MM.1S (cell line): ENCODE data around the gene DUOXA1.

Source experiments
- EZH2 ChIP-seq: fragments of 300-600 bp; sonication (generic); optimal IDR thresholded peaks from 2 replicates; pipeline ENCODE3; 2017; ENCODE audit warnings: low read depth, mild to moderate bottlenecking, antibody characterized with exemption, low read length, mixed read lengths
- TF ChIP-seq, protein P1 (sequence below): fragments of 300-600 bp; sonication (generic); IDR thresholded peaks from 2 replicates; pipeline ENCODE4 v1.5.1; 2016; ENCODE audit warnings: antibody characterized with exemption, low read length, mixed read lengths

DNA sequence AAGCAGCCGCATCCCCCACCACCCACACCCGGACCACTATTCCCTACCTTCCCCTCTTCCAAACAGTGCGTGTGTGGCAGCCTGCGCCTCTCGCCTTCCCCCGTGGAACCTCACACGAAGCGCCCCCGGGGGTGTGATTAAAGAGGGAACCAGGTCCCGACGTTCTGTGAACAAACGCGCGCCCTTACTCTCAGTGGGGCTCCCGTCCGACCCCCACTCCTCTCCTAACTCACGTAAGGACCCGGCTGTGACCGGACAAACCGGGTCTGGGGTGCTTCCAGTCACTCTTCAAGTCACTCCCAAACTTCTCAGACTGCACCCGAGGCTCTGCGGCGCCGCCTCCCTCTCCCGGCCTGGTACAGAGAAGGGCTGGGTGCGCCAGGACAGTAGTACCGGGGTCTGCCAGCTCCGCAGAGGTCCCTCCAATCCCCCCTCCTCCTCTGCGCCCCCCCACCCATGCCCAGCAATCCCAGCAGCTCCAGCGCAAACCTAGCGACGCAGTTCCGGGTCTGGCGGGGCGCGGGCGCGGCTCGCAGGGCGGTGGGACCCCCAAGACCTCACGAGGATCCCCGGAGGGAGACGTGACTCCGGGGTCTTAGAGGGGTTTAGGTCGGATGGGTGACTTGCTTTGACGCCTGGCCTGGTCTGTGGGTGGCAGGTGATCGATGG lies 574 bp downstream of the DUOXA1 start:
- no peak for TF ChIP-seq EZH2
- TF ChIP-seq, protein P1, sequence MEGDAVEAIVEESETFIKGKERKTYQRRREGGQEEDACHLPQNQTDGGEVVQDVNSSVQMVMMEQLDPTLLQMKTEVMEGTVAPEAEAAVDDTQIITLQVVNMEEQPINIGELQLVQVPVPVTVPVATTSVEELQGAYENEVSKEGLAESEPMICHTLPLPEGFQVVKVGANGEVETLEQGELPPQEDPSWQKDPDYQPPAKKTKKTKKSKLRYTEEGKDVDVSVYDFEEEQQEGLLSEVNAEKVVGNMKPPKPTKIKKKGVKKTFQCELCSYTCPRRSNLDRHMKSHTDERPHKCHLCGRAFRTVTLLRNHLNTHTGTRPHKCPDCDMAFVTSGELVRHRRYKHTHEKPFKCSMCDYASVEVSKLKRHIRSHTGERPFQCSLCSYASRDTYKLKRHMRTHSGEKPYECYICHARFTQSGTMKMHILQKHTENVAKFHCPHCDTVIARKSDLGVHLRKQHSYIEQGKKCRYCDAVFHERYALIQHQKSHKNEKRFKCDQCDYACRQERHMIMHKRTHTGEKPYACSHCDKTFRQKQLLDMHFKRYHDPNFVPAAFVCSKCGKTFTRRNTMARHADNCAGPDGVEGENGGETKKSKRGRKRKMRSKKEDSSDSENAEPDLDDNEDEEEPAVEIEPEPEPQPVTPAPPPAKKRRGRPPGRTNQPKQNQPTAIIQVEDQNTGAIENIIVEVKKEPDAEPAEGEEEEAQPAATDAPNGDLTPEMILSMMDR = no peak
